GM12878 (cell line): ENCODE measurements around the gene IL20RB. TPM values are rescaled to one million over a fixed set of nuclear protein-coding genes. Genes with fewer than 3 reads are reported as not detected.

Experiments used
- ATAC-seq: fragments of 200-7000 bp; cut with Tn5 transposase; 3 replicates; pipeline ENCODE4 v1.9.1; 2020; ENCODE audit warnings: mild to moderate bottlenecking, moderate library complexity
- BruUV-seq: library from RNA; stranded (reverse); fragments of 400-500 nt; replicated peaks from 2 replicates; lab custom pipeline; 2021; lab: Mats Ljungman, UMichigan
- CTCF ChIA-PET: fragments of 300-600 bp; sonication (Branson Sonifier 250); formaldehyde crosslinking; extraction: SDS; loops from one replicate; lab custom pipeline; 2021; ENCODE audit warnings: inconsistent platforms; lab: Yijun Ruan, JAX
- POLR2A ChIA-PET: fragments of 350-600 bp; formaldehyde crosslinking; extraction: SDS; loops from one replicate; lab custom pipeline; 2021; ENCODE audit warnings: inconsistent platforms; lab: Charles Lee
- RAD21 ChIA-PET: fragments of 300-600 bp; sonication (Branson Sonifier 250); formaldehyde crosslinking; loops from one replicate; lab custom pipeline; 2023; ENCODE audit warnings: antibody characterized with exemption; ENCODE audit not compliant: unreplicated experiment; lab: Charles Lee
- SMC1A ChIA-PET: fragments of 300-600 bp; sonication (Branson Sonifier 250); formaldehyde crosslinking; loops from one replicate; lab custom pipeline; 2023; ENCODE audit not compliant: unreplicated experiment, uncharacterized antibody; lab: Charles Lee
- DNase-seq: peaks from one replicate; pipeline ENCODE4 v3.0.0-alpha.2; 2011; ENCODE audit warnings: low read depth, low spot score
- FAIRE-seq: peaks from 3 replicates; lab custom pipeline; 2011; peaks lifted over from hg19 to GRCh38; lab: Jason Lieb, UNC
- H2AFZ ChIP-seq: 2 replicates; pipeline ENCODE4 v1.6.0; 2011; ENCODE audit warnings: low read depth, low read length, control low read depth; ENCODE audit not compliant: control insufficient read depth
- H3K27ac ChIP-seq: 2 replicates; pipeline ENCODE4 v1.5.1; 2011; ENCODE audit warnings: control low read depth; ENCODE audit not compliant: control insufficient read depth, insufficient read depth
- H3K27me3 ChIP-seq, 2 experiments: replicated peaks in 1 of 2; 2 replicates each; pipeline versions ENCODE4 v1.6.0 to v1.6.1; 2011; ENCODE audit warnings: low read length in 1 of 2; ENCODE audit not compliant: control insufficient read depth in 2 of 2, insufficient read depth in 2 of 2
- H3K36me3 ChIP-seq, 2 experiments: 2 replicates each; pipeline ENCODE4 v1.5.1; 2011; ENCODE audit warnings: low read length in 1 of 2; ENCODE audit not compliant: control insufficient read depth in 2 of 2, insufficient read depth in 2 of 2
- H3K4me1 ChIP-seq: 2 replicates; pipeline ENCODE4 v1.6.1; 2011; ENCODE audit warnings: mild to moderate bottlenecking, low read length, moderate library complexity, mixed read lengths; ENCODE audit not compliant: control insufficient read depth, insufficient read depth
- H3K4me2 ChIP-seq: 2 replicates; pipeline ENCODE4 v1.6.0; 2011; ENCODE audit warnings: control low read depth; ENCODE audit not compliant: control insufficient read depth, insufficient read depth
- H3K4me3 ChIP-seq: fragments of 200-600 bp; sonication (generic); 2 replicates; pipeline ENCODE4 v1.5.1; 2016
- H3K79me2 ChIP-seq: 2 replicates; pipeline ENCODE4 v1.6.0; 2011; ENCODE audit warnings: low read length; ENCODE audit not compliant: control insufficient read depth, insufficient read depth
- H3K9ac ChIP-seq: 2 replicates; pipeline ENCODE4 v1.8.0; 2011; ENCODE audit warnings: low read length, control low read depth, mixed read lengths; ENCODE audit not compliant: control insufficient read depth, insufficient read depth
- H3K9me3 ChIP-seq: replicated peaks from 3 replicates; pipeline ENCODE4 v1.5.1; 2011; ENCODE audit warnings: mild to moderate bottlenecking, low read length; ENCODE audit not compliant: control insufficient read depth, insufficient read depth
- H4K20me1 ChIP-seq: 2 replicates; pipeline ENCODE4 v1.6.0; 2011; ENCODE audit not compliant: control insufficient read depth, insufficient read depth
- ATF7 ChIP-seq: fragments of 450-650 bp; IDR thresholded peaks from 2 replicates; pipeline ENCODE4 v1.6.1; 2016; ENCODE audit warnings: low read depth, mild to moderate bottlenecking
- CHD2 ChIP-seq: IDR thresholded peaks from 2 replicates; pipeline ENCODE4 v1.6.1; 2011; ENCODE audit warnings: low read depth, low read length, improper control_type of control experiment, borderline replicate concordance
- DPF2 ChIP-seq: fragments of 450-650 bp; IDR thresholded peaks from 2 replicates; pipeline ENCODE4 v1.6.1; 2017; ENCODE audit warnings: mild to moderate bottlenecking
- FOXM1 ChIP-seq: IDR thresholded peaks from 2 replicates; pipeline ENCODE4 v1.6.1; 2012; ENCODE audit warnings: low read depth, mild to moderate bottlenecking, inconsistent platforms, low read length, moderate library complexity
- KAT2A ChIP-seq: conservative IDR thresholded peaks from 2 replicates; pipeline ENCODE4 v1.6.1; 2011; ENCODE audit warnings: low read depth, low read length; ENCODE audit not compliant: control insufficient read depth
- MEF2A ChIP-seq: IDR thresholded peaks from 2 replicates; pipeline ENCODE4 v1.6.1; 2011; ENCODE audit warnings: low read depth, mild to moderate bottlenecking, low read length, moderate library complexity; ENCODE audit not compliant: insufficient read depth
- NBN ChIP-seq: fragments of 450-650 bp; IDR thresholded peaks from 2 replicates; pipeline ENCODE4 v1.6.1; 2016
- NFIC ChIP-seq: IDR thresholded peaks from 2 replicates; pipeline ENCODE4 v1.6.1; 2012; ENCODE audit warnings: low read depth, mild to moderate bottlenecking, inconsistent platforms, low read length, moderate library complexity
- RAD51 ChIP-seq: fragments of 450-650 bp; IDR thresholded peaks from 2 replicates; pipeline ENCODE4 v1.6.1; 2016; ENCODE audit warnings: moderate library complexity, mild to moderate bottlenecking, inconsistent platforms
- SP1 ChIP-seq: IDR thresholded peaks from one replicate; pipeline ENCODE4 v1.6.1; 2011; ENCODE audit warnings: low read depth, low read length
- ZBED1 ChIP-seq: IDR thresholded peaks from 2 replicates; pipeline ENCODE4 v1.6.1; 2016; ENCODE audit warnings: borderline replicate concordance
- ZNF274 ChIP-seq: IDR thresholded peaks from one replicate; pipeline ENCODE4 v1.8.0; 2011; ENCODE audit not compliant: insufficient read length, insufficient read depth
- WGBS: methylation state at CpG from one replicate; pipeline ENCODE4 v1.1.6; 2016; ENCODE audit warnings: low lambda C conversion rate; ENCODE audit not compliant: insufficient replicate concordance, insufficient coverage; ENCODE audit errors: missing lambda C conversion rate; 5-methylcytosine and 5-hydroxymethylcytosine counted together
- in situ Hi-C: fragments of 300-500 bp; cut with MboI; formaldehyde crosslinking; loops from 9 replicates; pipeline ENCODE4 v1.14.3; 2018; ENCODE audit warnings: mixed read lengths
- intact Hi-C: fragments of 100-400 bp; cut with micrococcal nuclease; formaldehyde crosslinking; loops from one replicate; pipeline ENCODE4 v1.14.2; 2022; ENCODE audit not compliant: unreplicated experiment
- polyA plus RNA-seq, 11 experiments: library from polyadenylated mRNA; depleted of rRNA in 4 of 11; unstranded in 6 of 11; stranded (reverse) in 5 of 11; fragments of >200 nt; fragmentation: Nextera tagmentation in 4 of 11; fragmentation: Illumina TruSeq in 1 of 11; extraction: Ambion mirVana in 4 of 11; extraction: Trizol in 1 of 11; gene quantifications; 1 replicate in 1 of 11; 2 replicates in 10 of 11; pipeline versions ENCODE4 v1.2.1 to v1.2.3, GENCODE V29; 2011 to 2016; ENCODE audit warnings: inconsistent platforms in 2 of 11, missing spikeins in 2 of 11, low read depth in 1 of 11
- total RNA-seq, 4 experiments: library from RNA; depleted of rRNA in 3 of 4; stranded (reverse); fragments of >200 nt in 3 of 4; fragmentation: Illumina TruSeq in 1 of 4; extraction: Trizol in 1 of 4; gene quantifications; 2 replicates each; pipeline versions ENCODE4 v1.2.1 to v1.2.3, GENCODE V29; 2013 to 2021
- TF ChIP-seq, protein P1 (sequence below): fragments of 450-650 bp; formaldehyde crosslinking; IDR thresholded peaks from 2 replicates; pipeline ENCODE4 v1.4.0; 2020; ENCODE audit warnings: mild to moderate bottlenecking, moderate library complexity
- TF ChIP-seq, protein P2 (sequence below): fragments of 450-650 bp; formaldehyde crosslinking; IDR thresholded peaks from 2 replicates; pipeline ENCODE4 v1.4.0; 2022; ENCODE audit warnings: mild to moderate bottlenecking, moderate library complexity

IL20RB gene
- total and polyA plus RNA-seq, 10 of the 15 experiments (the other 5 are each of a cell fraction or from before 2014, with no cell fraction given), result 0.21 to 1.1 (median 0.54) TPM

- TF ChIP-seq SP1, result no peak
- TF ChIP-seq NFIC, result no peak
- TF ChIP-seq DPF2, result no peak
- no peak for TF ChIP-seq KAT2A
- no peak for TF ChIP-seq ZBED1
- TF ChIP-seq ATF7, result peak; percentile 30; the same call in 1 of the 2 replicates
- no peak for TF ChIP-seq RAD51
- 0 out of 2 replicates have a peak, but pooled peaks have one; percentile 23 for TF ChIP-seq NBN
- no peak for TF ChIP-seq FOXM1
- TF ChIP-seq, all 136 proteins: peak for 8
Observed at GRCh38 chr3:136919799-136920580, 37.8 kb upstream of the IL20RB start (continued).

DNA sequence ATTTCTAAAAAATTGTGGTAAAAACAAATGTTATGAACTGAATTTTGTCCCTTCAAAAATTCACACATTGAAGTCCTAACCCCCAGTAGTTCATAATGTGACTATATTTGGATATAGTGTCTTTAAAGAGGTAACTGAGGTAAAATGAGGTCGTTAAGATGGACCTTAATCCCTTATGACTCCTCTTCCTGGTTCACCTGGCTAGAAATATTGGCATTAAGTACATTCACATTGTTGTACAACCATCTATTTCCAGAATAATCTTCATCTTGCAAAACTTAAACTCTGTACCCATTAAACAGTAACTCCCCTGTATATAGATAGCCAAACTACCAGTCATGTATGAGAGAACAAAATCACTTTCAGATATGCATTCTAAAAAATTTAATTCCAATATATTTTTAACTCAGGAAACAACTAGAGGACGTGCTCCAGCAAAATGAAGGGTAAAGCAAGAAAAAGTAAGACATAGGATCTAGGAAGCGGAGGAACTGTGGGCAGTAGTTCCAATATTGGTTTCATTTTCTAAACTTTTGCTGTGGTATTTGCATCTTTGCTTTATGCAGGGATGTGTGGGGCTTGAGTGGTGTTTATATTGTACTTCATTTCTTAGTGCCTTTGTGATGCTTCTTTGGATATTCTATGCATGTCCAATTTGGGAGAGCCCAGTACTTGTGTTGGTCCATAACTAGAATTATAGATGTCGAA lies 36.7 kb upstream of the IL20RB start:
- ChIA-PET SMC1A (no interaction called here), RAD21 (no interaction called here), POLR2A (interaction anchor here (0.6 kb wide), 1 partner anchor 1254 kb away, joined by 3 read pairs; the partner anchor contains the start of gene DBR1), CTCF (no interaction called here)
- no peak overlapping the region for H3K4me3 ChIP-seq
- H3K79me2 ChIP-seq, result peaks cover 44% of the 10 kb centered on the region
- H3K4me2 ChIP-seq, result no peak overlapping the region
- no peaks in the 10 kb centered on the region for H3K36me3 ChIP-seq
- H3K9ac ChIP-seq, result no peak overlapping the region
- TF ChIP-seq, protein P1, sequence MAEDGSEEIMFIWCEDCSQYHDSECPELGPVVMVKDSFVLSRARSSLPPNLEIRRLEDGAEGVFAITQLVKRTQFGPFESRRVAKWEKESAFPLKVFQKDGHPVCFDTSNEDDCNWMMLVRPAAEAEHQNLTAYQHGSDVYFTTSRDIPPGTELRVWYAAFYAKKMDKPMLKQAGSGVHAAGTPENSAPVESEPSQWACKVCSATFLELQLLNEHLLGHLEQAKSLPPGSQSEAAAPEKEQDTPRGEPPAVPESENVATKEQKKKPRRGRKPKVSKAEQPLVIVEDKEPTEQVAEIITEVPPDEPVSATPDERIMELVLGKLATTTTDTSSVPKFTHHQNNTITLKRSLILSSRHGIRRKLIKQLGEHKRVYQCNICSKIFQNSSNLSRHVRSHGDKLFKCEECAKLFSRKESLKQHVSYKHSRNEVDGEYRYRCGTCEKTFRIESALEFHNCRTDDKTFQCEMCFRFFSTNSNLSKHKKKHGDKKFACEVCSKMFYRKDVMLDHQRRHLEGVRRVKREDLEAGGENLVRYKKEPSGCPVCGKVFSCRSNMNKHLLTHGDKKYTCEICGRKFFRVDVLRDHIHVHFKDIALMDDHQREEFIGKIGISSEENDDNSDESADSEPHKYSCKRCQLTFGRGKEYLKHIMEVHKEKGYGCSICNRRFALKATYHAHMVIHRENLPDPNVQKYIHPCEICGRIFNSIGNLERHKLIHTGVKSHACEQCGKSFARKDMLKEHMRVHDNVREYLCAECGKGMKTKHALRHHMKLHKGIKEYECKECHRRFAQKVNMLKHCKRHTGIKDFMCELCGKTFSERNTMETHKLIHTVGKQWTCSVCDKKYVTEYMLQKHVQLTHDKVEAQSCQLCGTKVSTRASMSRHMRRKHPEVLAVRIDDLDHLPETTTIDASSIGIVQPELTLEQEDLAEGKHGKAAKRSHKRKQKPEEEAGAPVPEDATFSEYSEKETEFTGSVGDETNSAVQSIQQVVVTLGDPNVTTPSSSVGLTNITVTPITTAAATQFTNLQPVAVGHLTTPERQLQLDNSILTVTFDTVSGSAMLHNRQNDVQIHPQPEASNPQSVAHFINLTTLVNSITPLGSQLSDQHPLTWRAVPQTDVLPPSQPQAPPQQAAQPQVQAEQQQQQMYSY (CRISPR knock-in tag), result no peak
- TF ChIP-seq ZNF274 (no peak), MEF2A (no peak), CHD2 (no peak)
- TF ChIP-seq, protein P2, sequence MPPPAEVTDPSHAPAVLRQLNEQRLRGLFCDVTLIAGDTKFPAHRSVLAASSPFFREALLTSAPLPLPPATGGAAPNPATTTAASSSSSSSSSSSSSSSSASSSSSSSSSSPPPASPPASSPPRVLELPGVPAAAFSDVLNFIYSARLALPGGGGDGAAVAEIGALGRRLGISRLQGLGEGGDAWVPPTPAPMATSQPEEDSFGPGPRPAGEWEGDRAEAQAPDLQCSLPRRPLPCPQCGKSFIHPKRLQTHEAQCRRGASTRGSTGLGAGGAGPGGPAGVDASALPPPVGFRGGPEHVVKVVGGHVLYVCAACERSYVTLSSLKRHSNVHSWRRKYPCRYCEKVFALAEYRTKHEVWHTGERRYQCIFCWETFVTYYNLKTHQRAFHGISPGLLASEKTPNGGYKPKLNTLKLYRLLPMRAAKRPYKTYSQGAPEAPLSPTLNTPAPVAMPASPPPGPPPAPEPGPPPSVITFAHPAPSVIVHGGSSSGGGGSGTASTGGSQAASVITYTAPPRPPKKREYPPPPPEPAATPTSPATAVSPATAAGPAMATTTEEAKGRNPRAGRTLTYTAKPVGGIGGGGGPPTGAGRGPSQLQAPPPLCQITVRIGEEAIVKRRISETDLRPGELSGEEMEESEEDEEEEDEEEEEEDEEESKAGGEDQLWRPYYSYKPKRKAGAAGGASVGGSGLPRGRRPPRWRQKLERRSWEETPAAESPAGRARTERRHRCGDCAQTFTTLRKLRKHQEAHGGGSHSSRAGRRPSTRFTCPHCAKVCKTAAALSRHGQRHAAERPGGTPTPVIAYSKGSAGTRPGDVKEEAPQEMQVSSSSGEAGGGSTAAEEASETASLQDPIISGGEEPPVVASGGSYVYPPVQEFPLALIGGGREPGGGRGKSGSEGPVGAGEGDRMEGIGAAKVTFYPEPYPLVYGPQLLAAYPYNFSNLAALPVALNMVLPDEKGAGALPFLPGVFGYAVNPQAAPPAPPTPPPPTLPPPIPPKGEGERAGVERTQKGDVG, result no peak
- H3K9me3 ChIP-seq, result peaks cover 3% of the 10 kb centered on the region
- H4K20me1 ChIP-seq, result no peaks in the 10 kb centered on the region
- peaks cover 2% of the 10 kb centered on the region; the same call in 1 of the 2 replicates for H3K4me1 ChIP-seq
- no peak overlapping the region; the same call in 1 of the 2 replicates for H3K27ac ChIP-seq
- intact Hi-C loops (loop anchor here (10.0 kb wide), 1 partner anchor 726 kb away; the partner anchor contains the start of gene MSL2), in situ Hi-C loops (no loop called here)
- 95% methylated on average over 4 of the region's 4 CpGs for WGBS
- BruUV-seq, result no TSS peak
- H3K27me3 ChIP-seq, result no peaks in the 10 kb centered on the region
- ATAC-seq (no peak), FAIRE-seq (no peak), DNase-seq (no peak)
- no peak overlapping the region for H2AFZ ChIP-seq
